Activated CD4-positive, CD25-positive, alpha-beta regulatory T cell (primary cell): Measurements from ENCODE around the gene TIMM10B.

Experiments
- DNase-seq, 4 experiments: peaks; one replicate each; lab custom pipeline; 2025; lab: John Stamatoyannopoulos, UW

TIMM10B gene, protein sequence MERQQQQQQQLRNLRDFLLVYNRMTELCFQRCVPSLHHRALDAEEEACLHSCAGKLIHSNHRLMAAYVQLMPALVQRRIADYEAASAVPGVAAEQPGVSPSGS

DNA sequence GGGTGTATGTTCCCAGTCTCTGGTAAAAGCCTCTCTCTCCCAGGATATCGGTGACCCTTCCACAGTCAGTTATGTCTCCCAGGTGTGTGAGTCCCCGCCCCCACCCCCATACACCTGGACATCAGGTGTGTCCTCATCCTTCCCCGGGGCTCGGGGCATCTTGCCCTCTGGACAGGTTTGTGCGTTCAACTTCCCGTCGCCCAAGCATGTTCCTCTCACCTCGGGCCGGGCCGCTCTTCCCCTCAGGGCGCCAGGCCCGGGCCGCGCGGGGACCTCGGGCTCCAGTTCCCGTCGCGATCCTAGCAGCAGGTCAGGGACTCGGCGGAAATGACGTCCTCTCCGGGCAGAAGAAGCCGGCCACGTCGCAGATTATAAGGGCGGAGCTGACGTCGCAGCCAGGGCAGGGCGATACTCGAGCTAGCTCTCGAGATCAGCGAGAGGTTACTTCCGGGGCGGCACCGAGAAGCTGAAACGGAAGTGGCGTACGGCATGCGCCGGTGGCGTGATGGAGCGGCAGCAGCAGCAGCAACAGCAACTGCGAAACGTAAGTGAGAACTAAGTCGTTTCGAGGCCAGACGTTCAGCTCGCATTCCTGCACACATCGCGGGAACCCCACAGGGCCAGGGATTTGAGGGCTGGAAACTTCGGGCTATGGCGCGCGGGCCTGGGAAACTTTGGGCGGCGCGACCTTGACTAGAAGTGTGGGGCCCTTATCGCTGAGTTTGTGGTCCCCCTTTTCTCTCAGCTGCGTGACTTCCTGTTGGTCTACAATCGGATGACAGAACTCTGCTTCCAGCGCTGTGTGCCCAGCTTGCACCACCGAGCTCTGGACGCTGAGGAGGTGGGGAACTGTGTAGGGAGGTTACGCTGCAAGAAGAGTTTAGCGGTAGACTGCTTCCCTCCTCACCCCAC lies at the start of gene TIMM10B, which contains the start of gene ARFIP2:
Gene TIMM10B (plus strand): TSS at position 490 of the 912 bp plus-strand sequence. CDS start 16 bp downstream, at position 506.
Gene ARFIP2 (minus strand): TSS at position 320 of the 912 bp plus-strand sequence. CDS start 910 bp downstream, outside the sequence.
- DNase-seq = peak; percentile 86 to 97 (median 94)

DNA sequence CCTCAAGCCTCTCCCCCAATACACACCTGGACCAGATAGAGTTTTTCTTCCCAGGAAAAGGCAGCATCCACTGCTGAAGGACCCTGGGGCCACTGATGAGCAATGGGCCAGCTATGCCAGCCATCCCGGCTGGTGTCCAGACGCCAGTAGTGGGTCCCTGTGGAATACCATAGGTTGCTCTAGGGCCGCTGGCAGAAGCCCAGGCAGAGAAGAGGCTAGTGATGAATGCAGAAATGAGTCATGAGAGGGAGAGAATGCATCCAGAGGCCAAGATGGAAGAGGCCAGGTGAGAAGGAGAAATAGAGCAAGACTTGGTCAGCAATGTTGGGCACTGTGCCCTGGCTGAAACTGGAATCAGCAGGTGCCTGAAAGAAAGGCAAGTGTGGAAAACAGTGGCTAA lies 49.4 kb upstream of the TIMM10B start:
- DNase-seq = no peak

DNA sequence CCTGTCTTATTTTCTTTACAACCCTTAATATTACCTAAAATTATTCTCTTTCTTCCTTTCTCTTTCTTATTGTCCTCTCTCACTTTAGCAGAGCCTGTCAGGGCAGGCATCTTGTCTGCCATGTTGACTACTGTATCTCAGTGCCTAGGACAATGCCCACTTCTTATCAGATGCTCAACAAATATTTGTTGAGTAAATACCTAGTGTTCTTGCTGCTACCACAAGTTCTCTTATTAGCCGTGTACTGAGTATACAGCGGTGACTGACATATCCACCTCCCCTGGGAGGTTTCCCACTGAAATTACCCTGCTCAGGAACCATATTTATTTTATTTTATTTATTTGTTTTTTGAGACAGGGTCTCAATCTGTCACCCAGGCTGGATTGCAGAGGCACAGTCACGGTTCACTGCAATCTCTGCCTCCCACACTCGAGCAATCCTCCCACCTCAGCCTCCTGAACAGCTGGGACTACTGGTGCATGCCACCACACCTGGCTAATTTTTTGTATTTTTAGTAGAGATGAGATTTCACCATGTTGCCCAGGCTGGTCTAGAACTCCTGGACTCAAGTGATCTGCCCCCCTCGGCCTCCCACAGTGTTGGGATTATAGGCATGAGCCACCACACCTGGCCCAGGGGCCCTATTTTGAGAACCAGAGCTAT lies 47.2 kb upstream of the TIMM10B start:
- DNase-seq = no peak

DNA sequence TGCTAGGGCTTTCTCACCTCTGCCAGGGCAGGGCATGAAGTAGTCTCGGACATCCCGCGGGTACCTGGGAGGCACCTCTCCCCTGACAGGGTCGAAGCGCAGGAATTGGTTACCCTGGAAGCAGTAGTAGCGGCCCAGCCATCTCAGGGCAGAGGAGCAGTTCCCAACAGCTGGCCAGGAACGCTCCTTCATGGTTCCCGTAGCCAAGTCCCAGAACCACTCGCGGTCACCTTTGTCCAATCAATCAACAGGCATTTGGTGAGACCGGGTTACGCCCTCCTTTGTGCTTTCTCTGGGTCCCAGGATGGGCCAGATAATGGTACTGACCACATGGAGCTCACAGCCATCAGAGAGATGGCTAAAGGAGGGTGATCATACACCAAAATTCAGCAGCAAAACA lies 43.9 kb upstream of the TIMM10B start:
- DNase-seq = no peak

DNA sequence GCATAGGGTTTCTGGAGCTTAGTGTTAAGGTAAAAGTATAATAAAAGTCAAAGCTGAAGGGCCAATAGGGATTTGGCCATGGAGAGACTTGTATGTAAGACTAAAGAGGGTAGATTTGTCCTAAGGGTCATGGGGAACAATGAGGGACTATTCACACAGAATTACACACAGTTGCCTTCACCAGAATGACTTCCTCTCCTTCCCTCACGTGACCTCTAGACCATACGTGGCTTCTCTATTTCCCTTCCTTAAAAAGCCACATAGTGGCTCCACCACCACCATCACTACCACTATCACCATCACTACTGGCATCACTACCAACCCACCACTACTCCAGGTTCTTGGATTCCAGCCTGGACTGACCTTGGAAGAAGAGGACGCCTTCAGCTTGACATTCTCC lies 43.3 kb upstream of the TIMM10B start:
- no peak for DNase-seq

DNA sequence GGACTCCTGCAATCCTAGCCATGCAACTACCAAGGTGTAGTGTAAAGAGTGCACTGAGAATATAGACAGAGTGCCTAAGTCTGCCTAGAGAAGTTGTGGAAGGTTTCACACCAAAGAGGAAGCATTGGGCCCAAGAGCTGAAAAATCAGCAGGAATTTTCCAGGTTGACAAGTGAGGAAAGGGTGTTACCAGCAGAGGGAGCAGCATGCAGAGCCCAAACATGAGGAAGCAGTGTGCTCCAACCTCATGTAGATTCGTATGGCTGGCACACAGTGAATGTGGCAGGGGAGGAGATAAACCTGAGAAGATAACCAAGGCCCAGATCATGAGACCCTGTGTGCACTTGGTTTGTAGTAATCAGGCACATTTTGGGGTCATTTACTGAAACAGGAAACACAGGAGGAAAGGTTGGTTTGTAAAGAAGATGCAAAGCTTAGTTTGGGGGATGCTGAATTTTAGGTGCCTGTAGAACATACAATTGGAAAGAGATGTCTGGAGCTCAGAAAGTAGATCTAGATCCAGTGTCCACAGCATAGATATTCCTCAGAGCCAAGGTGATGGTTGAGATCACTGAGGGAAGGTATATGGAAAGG lies 42.2 kb upstream of the TIMM10B start:
- no peak for DNase-seq

DNA sequence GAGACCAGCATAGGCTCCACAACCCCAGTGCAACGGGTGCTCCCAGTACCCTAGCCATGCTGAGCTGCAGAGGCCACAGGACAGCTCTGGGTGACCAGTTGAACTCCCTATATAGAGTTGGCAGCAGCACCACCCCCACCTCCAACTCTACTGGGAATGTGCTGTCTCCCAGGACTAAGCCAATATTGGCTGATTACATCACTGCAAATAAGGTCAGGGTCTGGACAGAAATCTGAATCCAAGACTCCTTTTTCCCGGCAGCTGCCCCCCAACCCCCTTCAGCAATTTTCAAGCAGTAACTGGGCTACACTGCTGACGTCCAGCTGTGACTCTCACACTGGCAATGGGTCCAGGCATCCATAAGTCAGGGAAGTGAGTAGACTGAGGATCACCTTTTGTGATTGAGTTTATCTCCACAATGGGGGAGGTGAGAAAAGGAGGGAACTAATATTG lies 40.4 kb upstream of the TIMM10B start, which contains the start of gene HPX:
Gene HPX (minus strand): TSS at position 82 of the 453 bp plus-strand sequence. CDS start 24 bp downstream, at position 58.
- DNase-seq = no peak

DNA sequence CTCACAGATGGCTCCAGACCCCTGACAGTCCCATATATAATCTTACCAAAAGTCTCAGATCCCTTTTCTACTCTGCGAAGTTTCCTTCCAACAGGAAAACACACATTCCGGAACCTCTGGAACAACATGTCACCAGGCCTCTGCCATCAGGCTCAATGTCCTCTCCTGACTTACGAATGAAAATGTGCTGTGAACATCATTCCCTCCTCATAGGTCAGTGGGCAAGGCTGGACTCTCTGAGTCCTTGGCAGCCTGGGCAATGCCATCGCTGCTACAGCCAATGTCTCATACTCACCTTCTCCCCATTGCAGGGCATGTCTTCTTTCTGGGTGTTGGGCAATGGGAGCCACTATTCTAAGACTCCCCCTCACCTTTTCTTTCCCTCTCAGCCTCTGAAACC lies 38.9 kb upstream of the TIMM10B start:
- no peak for DNase-seq

DNA sequence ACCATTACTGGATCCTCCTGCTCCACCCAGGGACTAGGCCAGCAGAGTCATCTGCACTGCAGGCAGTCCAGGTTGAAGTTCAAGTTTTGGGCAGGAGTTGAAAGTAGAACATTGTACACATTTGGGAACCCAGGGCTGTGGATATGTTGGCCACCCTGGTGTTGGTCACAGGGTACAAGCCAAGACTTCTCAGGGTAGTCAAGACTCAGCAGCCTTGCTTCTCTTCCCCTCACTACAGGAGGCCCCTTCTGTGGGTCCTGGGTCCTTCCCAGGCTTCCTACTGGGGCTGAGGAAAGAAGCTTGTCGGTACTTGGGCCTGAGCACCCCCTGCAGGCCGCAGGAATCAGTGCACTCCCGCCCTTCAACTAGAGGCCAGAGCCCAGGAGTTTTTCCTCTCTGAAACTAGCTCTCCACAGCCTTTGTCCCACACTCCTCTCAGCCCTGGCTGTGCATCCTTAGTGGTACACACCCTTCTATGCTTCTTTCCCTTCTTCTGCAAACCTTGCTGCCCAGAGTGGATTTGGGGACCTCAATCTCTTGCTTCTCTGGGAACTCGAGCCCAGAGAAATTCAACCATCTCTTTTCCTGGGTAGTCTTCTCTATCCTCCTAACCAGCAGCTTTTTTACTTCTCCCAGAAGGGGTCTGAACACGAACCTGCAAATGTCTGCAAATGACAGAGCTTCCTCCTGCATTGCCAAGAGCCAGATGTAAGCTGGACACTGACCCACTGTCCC lies 37.9 kb upstream of the TIMM10B start:
- DNase-seq = peak in 3 of 4 experiments; percentile 5 to 10 (median 6)

DNA sequence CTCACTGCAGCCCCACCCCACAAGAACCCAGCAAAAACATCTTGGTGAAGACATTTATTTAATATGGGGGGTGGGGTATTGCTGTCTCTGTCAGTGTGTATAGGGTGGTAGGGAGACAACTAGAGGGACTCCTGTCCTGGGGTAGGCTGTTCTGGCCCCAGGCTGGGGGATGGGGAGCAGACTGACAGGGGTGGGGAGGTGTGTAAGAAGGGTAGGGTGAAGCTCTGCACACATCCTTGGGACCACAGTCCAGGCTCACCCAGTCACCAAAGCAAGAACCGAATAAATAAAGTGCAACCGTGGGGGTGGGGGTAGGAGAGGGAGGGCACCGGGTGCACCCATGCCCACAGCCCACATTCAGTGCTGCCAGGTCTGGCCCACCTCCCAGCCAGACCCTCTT lies 32.7 kb upstream of the TIMM10B start:
- no peak for DNase-seq

DNA sequence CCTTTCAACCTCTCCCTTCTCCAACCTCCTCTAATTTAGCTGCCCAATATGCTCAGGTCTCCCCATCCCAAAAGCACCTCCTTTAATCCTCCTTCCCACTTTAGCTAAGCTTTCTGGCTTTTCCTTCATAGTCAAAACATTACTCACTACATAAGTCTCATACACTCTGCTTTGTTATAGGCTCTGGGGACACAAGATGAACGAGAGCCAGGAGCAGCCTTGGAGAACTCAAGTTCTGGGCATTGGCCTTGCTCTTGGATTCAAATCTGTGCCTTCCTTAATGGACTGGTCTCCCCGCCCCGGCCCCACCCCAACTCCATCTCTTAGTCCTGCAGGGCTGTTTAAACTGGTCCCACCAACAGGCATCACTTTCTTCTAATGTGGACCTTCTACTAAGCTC lies 29.1 kb upstream of the TIMM10B start:
- no peak for DNase-seq

DNA sequence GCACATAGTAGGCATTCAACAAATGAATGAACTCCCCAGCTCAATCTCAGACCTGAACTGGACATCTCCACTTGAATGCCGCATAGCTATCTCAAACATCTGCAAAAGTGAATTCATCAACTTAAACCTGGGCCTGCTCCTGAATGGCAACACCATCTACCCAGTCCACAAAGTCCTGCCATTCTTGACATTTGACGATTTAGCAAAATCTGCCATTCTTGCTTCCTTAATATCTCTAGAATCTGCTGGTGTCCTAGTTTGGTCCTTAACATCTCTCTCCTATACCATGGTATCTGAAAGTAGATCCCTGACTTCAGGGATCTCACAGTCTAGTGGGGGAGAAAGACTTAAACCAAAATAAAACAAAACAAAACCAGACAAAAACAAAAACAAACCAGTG lies 28.1 kb upstream of the TIMM10B start:
- DNase-seq = no peak

DNA sequence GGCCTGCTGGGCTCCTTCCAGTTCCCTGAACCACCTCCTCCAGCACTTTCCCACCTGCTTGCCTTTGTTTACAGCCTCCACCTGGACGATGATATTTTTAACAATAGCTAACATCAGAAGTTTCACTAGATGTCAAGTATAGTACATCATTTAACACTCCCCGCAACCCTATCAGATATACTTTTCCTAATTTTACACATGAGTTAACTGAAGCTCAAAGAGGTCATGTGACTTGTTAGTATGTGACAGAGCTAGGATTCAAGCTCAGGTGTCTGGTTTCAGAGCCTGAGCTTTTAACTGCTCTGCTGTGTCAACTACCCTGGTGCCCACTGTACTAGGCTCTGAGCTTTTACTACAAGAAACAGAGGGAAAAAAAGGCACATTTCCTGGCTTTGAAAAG lies 26.2 kb upstream of the TIMM10B start:
- DNase-seq = no peak

DNA sequence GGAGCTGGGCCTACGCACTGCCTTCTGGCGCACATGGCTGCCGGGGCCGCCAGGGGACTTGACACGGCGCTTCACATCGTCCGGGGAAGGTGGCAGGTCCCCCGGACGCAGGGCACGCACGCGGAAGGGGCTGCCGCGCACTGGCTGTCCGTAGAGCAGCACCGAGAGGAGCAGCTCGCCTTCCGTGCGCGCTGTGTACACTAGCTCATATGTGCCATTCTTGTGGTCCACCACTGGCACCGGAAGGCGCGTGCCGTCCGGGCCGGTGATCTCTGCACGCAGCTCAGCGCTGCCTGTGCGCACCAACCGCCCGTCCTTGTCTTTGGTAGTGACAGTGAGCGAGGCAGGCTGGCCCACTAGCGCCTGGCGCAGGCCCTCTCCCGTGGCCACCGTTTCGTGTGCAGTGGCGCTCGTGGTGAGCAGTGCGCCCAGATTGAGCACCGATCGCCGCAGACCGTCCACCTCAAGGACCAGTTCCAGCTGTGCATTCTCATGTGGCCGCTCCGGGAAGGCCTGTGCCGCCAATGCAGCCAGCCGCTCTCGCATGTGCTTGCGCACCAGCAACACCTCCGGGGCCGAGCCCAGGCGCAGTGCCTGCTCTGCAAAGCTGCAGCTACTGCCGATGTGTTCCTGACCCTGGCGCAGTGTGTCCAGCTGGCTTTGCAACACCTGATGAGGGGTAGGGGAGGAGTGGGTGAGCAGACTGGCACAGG lies 24.8 kb upstream of the TIMM10B start:
- DNase-seq = no peak

DNA sequence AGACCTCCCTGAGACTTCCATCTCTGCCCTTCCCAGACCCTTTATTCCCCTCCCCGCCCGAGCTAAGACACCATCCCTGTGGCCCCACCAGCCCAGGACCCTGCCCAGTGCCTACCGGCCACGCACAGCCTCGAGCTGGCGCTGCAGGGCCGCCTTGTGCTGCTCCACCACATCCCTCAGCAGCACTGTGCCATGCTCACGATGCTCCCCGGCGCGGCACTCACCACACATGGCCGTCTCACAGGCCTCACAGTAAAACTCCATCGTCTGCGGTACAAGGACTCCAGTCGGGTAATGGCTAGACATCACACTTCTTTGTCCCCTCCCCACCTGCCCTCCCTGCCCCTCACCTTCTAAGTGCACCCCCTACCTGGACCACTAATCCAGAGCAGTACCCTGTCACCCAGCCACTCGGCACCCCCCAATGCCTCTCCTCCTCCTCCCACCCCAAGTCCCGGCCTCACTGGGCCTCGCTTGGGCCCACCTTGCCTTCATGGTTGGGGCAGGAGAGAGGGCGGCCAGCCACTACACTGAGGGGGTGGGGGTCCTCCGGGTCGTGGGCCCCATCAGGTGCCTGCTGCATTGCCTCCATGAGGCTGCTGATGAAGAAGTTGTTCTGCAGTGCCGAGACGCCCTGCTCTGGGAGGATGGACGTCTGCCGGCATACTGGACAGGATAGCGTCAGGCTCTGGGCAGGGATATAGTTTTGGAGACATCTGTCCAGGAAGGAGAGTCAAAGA lies 23.6 kb upstream of the TIMM10B start:
- no peak for DNase-seq

DNA sequence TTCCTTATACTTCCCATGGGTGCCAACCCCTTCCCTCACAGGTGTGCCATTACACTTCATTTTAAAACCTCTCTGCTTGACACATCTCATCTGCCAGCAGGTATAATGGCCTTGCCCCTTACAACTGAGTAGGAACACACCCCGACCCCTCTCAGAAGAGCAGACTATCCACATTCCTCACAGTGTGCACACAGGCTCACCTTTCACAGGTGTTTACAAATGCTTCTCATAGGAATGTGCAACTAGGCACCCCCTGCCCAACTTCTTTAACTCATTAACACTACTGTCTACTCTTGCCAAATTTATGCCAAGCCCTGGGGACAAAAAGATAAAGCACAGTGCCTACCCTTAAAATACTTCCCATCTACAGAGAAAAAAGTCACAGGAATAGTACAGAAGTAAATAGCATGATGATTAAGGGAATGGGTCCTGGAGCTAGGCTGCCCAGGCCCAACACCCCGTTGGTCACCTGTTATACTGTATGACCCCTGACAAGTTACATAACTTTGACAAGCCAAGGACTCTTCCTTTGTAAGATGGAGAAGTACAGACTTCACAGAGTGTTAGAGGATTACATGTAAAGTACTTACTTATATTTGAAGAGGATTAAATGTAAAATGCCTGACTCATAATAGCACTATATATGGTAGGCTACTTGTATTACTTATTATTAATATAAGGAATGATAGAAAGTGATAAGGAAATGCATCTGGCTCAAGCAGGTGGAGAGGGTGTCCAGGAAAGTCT lies 22.8 kb upstream of the TIMM10B start:
- no peak for DNase-seq

DNA sequence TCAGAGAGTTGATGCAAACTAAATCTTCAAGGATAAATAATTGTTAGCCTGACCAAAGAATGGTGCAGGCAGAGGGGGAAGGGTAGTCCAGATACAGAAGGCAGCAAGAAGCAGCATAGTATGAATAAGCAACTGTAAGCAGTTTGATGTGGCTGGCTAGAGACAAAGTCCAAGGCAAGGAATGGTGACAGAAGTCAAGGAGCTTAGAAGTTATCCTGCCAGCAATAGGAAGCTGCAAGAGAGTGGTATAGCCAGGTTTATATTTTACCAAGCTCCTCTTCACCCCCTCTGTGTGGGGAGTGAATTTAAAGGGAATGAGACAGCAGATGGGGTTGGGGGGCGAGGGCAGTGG lies 22.2 kb upstream of the TIMM10B start:
- no peak for DNase-seq

DNA sequence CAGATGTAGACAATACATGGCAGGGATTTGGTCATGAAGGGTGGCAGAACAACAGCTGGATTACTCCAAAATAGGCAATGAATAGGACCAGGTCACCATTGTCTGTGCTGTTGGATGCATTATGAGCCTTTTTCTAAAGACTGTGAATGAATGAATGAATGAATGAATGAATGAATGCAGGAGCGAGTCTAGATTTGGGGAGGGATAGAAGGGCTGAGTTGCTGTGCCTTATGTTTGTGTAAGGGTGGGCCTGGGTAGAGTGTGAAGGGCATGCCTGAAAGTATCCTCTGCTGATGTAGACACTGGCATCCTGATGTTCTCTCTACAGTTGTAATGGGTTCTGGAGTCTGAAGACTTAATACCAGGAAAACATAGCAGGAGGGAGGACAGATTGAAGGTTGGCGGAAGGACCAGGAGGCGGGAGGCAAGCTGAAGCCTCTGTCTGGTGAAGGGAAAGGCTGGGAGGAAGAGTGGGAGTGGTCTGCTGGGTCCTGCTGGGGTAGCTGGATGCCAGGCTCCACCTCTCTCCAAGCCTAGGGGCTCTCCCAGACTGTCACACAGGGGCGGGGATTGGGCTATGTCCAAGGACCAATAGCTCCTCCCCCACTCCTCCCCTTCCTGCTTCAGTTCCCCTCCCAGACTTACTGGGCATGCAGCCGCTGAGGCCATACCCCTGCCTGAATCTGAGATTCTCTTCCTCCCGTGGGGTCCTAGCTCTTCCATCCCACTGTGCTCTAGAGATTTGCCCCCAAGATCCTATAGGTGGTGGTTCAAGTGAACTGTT lies 12.4 kb upstream of the TIMM10B start:
- no peak for DNase-seq

DNA sequence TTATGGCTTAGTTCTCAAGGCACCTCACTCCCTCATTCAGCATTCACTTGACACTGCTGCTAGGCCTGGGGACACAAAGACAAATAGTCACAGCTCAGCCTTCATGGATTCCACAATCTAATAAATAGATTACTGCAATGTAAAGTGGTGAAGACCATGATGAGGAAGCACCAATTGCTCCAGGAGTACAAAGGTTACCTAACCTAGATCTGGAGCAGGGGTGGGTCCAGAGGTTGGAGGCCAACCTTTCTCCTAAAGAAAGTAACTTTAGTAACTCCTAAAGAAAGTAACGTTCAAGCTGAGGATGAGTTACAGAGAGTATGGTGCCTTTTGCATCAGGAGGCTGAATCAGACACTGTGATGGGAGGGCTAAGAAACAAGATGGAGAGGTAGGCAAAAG lies 11.7 kb upstream of the TIMM10B start:
- DNase-seq = no peak
